Fibroblast of gingiva (primary cell): Measurements from ENCODE around the gene WDR7.
A peak's percentile ranks its signal among the peaks of the same experiment; 100 is the strongest.

Experiments used
- DNase-seq: peaks from one replicate; pipeline ENCODE4 v3.0.0-alpha.2; 2011; ENCODE audit warnings: low read depth

WDR7 gene

GRCh38 chr18:56937874-56938430 lies 286.8 kb downstream of the WDR7 start:
- peak; percentile 70 for DNase-seq

GRCh38 chr18:56945171-56946083 lies 294.3 kb downstream of the WDR7 start:
- no peak for DNase-seq

- DNase-seq = no peak
These were observed 296.1 kb downstream of the WDR7 start for GRCh38 chr18:56947236-56947635.

- DNase-seq = no peak
These were observed 300.9 kb downstream of the WDR7 start for GRCh38 chr18:56952026-56952425.

- DNase-seq = no peak
These were observed 302.5 kb downstream of the WDR7 start for GRCh38 chr18:56953428-56954198.

- DNase-seq = no peak
These were observed 304.3 kb downstream of the WDR7 start for GRCh38 chr18:56955490-56955889.

- DNase-seq = no peak
These were observed 308.0 kb downstream of the WDR7 start for GRCh38 chr18:56959120-56959519.

- no peak for DNase-seq
These were observed 311.2 kb downstream of the WDR7 start for GRCh38 chr18:56962322-56962721.

GRCh38 chr18:56967035-56967434 lies 315.9 kb downstream of the WDR7 start:
- no peak for DNase-seq

- DNase-seq = no peak
These were observed 322.3 kb downstream of the WDR7 start for GRCh38 chr18:56973487-56973886.

GRCh38 chr18:56974141-56974540 lies 323.0 kb downstream of the WDR7 start:
- DNase-seq = no peak

- DNase-seq = no peak
These were observed 324.1 kb downstream of the WDR7 start for GRCh38 chr18:56975276-56975675.

- no peak for DNase-seq
These were observed 326.1 kb downstream of the WDR7 start for GRCh38 chr18:56977309-56977708.

GRCh38 chr18:56977771-56978170 lies 326.6 kb downstream of the WDR7 start:
- DNase-seq = no peak

GRCh38 chr18:56980151-56980550 lies 329.0 kb downstream of the WDR7 start:
- no peak for DNase-seq

- DNase-seq = no peak
These were observed 331.6 kb downstream of the WDR7 start for GRCh38 chr18:56982766-56983165.

GRCh38 chr18:56983275-56983992 lies 332.3 kb downstream of the WDR7 start:
- DNase-seq = no peak

GRCh38 chr18:56984731-56985130 lies 333.6 kb downstream of the WDR7 start:
- DNase-seq = no peak

GRCh38 chr18:56986829-56987228 lies 335.7 kb downstream of the WDR7 start:
- no peak for DNase-seq

- DNase-seq = no peak
These were observed 336.1 kb downstream of the WDR7 start for GRCh38 chr18:56987236-56987635.

- DNase-seq = no peak
These were observed 336.9 kb downstream of the WDR7 start for GRCh38 chr18:56988022-56988421.

GRCh38 chr18:56990678-56991077 lies 339.5 kb downstream of the WDR7 start:
- DNase-seq = no peak
